WTC11 (cell line): ENCODE measurements around the gene GPC6.

Experiments
- ESRRA ChIP-seq: sonication (generic); formaldehyde crosslinking; IDR thresholded peaks from 2 replicates; pipeline ENCODE4 v1.8.1; 2022; ENCODE audit warnings: mild to moderate bottlenecking, missing genetic modification reagents, borderline replicate concordance
- FOXK1 ChIP-seq: sonication (generic); formaldehyde crosslinking; IDR thresholded peaks from 2 replicates; pipeline ENCODE4 v1.8.0; 2022; ENCODE audit warnings: mild to moderate bottlenecking, moderate library complexity, missing genetic modification reagents
- NR2C2 ChIP-seq: sonication (generic); formaldehyde crosslinking; IDR thresholded peaks from 2 replicates; pipeline ENCODE4 v1.8.0; 2022; ENCODE audit warnings: mild to moderate bottlenecking, missing genetic modification reagents
- TF ChIP-seq, protein P1 (sequence below): fragments of 250-450 bp; sonication (Bioruptor Pico); conservative IDR thresholded peaks from 2 replicates; pipeline ENCODE4 v1.9.0; 2021; ENCODE audit warnings: mild to moderate bottlenecking
- TF ChIP-seq, protein P2 (sequence below): fragments of 200-600 bp; IDR thresholded peaks from 2 replicates; pipeline ENCODE4 v1.8.0; 2022; ENCODE audit warnings: antibody characterized with exemption
- TF ChIP-seq, protein P3 (sequence below): sonication (generic); formaldehyde crosslinking; IDR thresholded peaks from 2 replicates; pipeline ENCODE4 v1.8.0; 2022; ENCODE audit warnings: mild to moderate bottlenecking, missing genetic modification reagents
- TF ChIP-seq, protein P4 (sequence below): sonication (generic); formaldehyde crosslinking; conservative IDR thresholded peaks from 2 replicates; pipeline ENCODE4 v1.8.1; 2022; ENCODE audit warnings: mild to moderate bottlenecking, missing genetic modification reagents
- TF ChIP-seq, protein P5 (sequence below): sonication (generic); formaldehyde crosslinking; IDR thresholded peaks from 2 replicates; pipeline ENCODE4 v1.8.0; 2023; ENCODE audit warnings: mild to moderate bottlenecking, missing genetic modification reagents
- TF ChIP-seq, protein P6 (sequence below): sonication (generic); formaldehyde crosslinking; IDR thresholded peaks from 2 replicates; pipeline ENCODE4 v1.8.1; 2022; ENCODE audit warnings: low read depth, missing genetic modification reagents, borderline replicate concordance

DNA sequence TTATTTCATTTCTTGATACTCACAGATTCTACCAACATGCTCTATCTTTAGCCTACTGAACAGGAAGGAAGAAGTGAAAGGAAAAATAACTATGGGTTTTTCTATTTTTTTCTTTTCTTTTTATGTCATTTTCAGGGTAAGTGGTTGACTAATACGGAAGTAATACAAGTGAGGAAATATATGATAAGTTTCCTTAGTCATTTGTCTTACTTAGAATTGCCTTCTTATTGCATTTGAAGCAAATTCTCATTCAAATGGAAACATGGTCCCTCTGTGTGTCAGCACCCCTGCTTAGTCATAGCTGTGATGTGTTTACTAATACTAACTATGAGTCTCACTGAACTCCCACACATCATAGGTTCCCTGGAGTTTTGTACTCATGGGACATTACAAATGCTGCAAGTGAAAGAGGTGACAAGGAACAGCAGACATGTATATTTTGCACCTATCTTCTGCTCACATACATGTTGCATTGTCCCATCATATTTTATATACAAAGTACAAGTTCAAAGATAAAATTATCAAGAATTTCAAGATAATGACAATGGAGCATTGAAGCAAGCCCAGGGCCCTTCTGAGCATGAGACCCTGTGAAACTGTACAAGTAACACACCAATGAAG is 1192.8 kb downstream of the GPC6 start:
- TF ChIP-seq, protein P1, sequence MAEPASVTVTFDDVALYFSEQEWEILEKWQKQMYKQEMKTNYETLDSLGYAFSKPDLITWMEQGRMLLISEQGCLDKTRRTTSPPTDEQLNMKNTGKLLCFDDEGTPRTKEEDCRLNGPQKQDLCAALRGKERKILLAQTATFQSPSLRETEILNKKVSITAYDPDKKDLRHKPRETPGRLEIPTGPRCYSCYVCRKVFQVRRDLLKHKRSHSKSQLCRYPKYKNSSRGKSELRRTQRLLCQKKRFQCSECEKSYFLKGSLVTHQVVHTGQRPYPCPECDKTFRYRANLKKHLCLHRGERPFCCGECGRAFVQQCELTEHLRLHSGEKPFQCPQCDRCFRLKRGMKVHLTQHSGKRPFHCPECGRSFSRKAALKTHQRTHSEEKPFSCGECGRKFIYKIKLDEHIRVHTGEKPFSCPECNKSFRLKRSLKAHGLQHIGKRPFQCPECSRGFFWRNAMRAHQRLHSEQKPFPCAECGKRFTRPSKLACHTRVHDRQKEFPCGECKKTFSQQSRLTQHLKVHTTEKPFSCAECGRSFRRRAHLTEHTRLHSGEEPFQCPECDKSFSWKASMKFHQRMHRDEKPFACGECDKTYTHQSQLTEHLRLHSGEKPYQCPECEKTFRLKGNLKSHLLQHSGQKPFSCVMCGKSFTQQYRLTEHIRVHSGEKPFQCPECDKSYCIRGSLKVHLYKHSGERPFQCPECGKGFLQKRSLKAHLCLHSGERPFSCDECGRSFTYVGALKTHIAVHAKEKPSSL (CRISPR knock-in tag): no peak
- TF ChIP-seq, protein P2, sequence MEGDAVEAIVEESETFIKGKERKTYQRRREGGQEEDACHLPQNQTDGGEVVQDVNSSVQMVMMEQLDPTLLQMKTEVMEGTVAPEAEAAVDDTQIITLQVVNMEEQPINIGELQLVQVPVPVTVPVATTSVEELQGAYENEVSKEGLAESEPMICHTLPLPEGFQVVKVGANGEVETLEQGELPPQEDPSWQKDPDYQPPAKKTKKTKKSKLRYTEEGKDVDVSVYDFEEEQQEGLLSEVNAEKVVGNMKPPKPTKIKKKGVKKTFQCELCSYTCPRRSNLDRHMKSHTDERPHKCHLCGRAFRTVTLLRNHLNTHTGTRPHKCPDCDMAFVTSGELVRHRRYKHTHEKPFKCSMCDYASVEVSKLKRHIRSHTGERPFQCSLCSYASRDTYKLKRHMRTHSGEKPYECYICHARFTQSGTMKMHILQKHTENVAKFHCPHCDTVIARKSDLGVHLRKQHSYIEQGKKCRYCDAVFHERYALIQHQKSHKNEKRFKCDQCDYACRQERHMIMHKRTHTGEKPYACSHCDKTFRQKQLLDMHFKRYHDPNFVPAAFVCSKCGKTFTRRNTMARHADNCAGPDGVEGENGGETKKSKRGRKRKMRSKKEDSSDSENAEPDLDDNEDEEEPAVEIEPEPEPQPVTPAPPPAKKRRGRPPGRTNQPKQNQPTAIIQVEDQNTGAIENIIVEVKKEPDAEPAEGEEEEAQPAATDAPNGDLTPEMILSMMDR: no peak
- TF ChIP-seq, protein P3, sequence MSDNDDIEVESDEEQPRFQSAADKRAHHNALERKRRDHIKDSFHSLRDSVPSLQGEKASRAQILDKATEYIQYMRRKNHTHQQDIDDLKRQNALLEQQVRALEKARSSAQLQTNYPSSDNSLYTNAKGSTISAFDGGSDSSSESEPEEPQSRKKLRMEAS (CRISPR knock-in tag): no peak
- no peak for TF ChIP-seq ESRRA (CRISPR knock-in tag)
- no peak for TF ChIP-seq NR2C2 (CRISPR knock-in tag)
- TF ChIP-seq, protein P4, sequence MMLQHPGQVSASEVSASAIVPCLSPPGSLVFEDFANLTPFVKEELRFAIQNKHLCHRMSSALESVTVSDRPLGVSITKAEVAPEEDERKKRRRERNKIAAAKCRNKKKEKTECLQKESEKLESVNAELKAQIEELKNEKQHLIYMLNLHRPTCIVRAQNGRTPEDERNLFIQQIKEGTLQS (CRISPR knock-in tag): no peak
- TF ChIP-seq FOXK1: no peak
- TF ChIP-seq, protein P5, sequence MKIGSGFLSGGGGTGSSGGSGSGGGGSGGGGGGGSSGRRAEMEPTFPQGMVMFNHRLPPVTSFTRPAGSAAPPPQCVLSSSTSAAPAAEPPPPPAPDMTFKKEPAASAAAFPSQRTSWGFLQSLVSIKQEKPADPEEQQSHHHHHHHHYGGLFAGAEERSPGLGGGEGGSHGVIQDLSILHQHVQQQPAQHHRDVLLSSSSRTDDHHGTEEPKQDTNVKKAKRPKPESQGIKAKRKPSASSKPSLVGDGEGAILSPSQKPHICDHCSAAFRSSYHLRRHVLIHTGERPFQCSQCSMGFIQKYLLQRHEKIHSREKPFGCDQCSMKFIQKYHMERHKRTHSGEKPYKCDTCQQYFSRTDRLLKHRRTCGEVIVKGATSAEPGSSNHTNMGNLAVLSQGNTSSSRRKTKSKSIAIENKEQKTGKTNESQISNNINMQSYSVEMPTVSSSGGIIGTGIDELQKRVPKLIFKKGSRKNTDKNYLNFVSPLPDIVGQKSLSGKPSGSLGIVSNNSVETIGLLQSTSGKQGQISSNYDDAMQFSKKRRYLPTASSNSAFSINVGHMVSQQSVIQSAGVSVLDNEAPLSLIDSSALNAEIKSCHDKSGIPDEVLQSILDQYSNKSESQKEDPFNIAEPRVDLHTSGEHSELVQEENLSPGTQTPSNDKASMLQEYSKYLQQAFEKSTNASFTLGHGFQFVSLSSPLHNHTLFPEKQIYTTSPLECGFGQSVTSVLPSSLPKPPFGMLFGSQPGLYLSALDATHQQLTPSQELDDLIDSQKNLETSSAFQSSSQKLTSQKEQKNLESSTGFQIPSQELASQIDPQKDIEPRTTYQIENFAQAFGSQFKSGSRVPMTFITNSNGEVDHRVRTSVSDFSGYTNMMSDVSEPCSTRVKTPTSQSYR (CRISPR knock-in tag): no peak
- TF ChIP-seq, protein P6, sequence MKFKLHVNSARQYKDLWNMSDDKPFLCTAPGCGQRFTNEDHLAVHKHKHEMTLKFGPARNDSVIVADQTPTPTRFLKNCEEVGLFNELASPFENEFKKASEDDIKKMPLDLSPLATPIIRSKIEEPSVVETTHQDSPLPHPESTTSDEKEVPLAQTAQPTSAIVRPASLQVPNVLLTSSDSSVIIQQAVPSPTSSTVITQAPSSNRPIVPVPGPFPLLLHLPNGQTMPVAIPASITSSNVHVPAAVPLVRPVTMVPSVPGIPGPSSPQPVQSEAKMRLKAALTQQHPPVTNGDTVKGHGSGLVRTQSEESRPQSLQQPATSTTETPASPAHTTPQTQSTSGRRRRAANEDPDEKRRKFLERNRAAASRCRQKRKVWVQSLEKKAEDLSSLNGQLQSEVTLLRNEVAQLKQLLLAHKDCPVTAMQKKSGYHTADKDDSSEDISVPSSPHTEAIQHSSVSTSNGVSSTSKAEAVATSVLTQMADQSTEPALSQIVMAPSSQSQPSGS: no peak
